Mesothelial cell of epicardium (in vitro differentiated cells): ENCODE measurements around the gene HSBP1L1. TPM values are rescaled to one million over a fixed set of nuclear protein-coding genes. Genes with fewer than 3 reads are reported as not detected.

Experiments
- DNase-seq, 2 experiments: peaks; one replicate each; pipeline ENCODE4 v3.0.0; 2021; ENCODE audit warnings: low spot score in 2 of 2; ENCODE audit not compliant: unreplicated experiment in 2 of 2
- H3K27ac Mint-ChIP-seq: 2 replicates; pipeline ENCODE4 v1.8.0; 2021; ENCODE audit warnings: mixed read lengths
- H3K27me3 Mint-ChIP-seq: 2 replicates; pipeline ENCODE4 v1.8.0; 2021; ENCODE audit warnings: low read depth, mixed read lengths
- H3K36me3 Mint-ChIP-seq: 2 replicates; pipeline ENCODE4 v1.8.0; 2021; ENCODE audit warnings: mixed read lengths
- H3K4me1 Mint-ChIP-seq: 2 replicates; pipeline ENCODE4 v1.8.0; 2021; ENCODE audit warnings: mixed read lengths
- H3K4me3 Mint-ChIP-seq: 2 replicates; pipeline ENCODE4 v1.8.0; 2021; ENCODE audit warnings: mild to moderate bottlenecking, moderate library complexity, mixed read lengths
- H3K9me3 Mint-ChIP-seq: 2 replicates; pipeline ENCODE4 v1.8.0; 2021; ENCODE audit warnings: mixed read lengths
- CTCF ChIP-seq: fragments of 200-600 bp; sonication (generic); IDR thresholded peaks from one replicate; pipeline ENCODE4 v1.5.0; 2021; ENCODE audit warnings: antibody characterized with exemption; ENCODE audit not compliant: unreplicated experiment
- total RNA-seq: library from RNA; stranded (reverse); gene quantifications from 3 replicates; pipeline ENCODE4 v1.2.1, GENCODE V29; 2021

Gene HSBP1L1
- total RNA-seq, 1 donor from 2014 or later = 35.4 TPM

- TF ChIP-seq CTCF = no peak
- Mint-ChIP-seq H3K4me3 (no peak overlapping the region), H3K27me3 (no peaks in the 10 kb centered on the region), H3K9me3 (peaks cover 43% of the 10 kb centered on the region), H3K36me3 (peaks cover 80% of the 10 kb centered on the region), H3K27ac (no peak overlapping the region), H3K4me1 (no peaks in the 10 kb centered on the region)
- DNase-seq = no peak
Measured at GRCh38 chr18:79937103-79937860, 27.2 kb upstream of the HSBP1L1 start.

- no peak for TF ChIP-seq CTCF
- no peaks in the 10 kb centered on the region for H3K27me3 Mint-ChIP-seq
- no peaks in the 10 kb centered on the region for H3K4me1 Mint-ChIP-seq
- H3K9me3 Mint-ChIP-seq = peaks cover 35% of the 10 kb centered on the region
- H3K27ac Mint-ChIP-seq = no peak overlapping the region
- H3K4me3 Mint-ChIP-seq = no peak overlapping the region
- DNase-seq = no peak
- H3K36me3 Mint-ChIP-seq = peaks cover 76% of the 10 kb centered on the region
Measured at GRCh38 chr18:79938196-79938595, 26.2 kb upstream of the HSBP1L1 start.

- DNase-seq = no peak
- H3K27me3 Mint-ChIP-seq = no peaks in the 10 kb centered on the region
- no peaks in the 10 kb centered on the region for H3K4me1 Mint-ChIP-seq
- no peak overlapping the region for H3K4me3 Mint-ChIP-seq
- no peak for TF ChIP-seq CTCF
- H3K27ac Mint-ChIP-seq = no peak overlapping the region
- peaks cover 26% of the 10 kb centered on the region for H3K9me3 Mint-ChIP-seq
- peaks cover 68% of the 10 kb centered on the region for H3K36me3 Mint-ChIP-seq
Measured at GRCh38 chr18:79939096-79939495, 25.3 kb upstream of the HSBP1L1 start.

GRCh38 chr18:79940126-79940813 is 24.2 kb upstream of the HSBP1L1 start:
- H3K27ac Mint-ChIP-seq = no peak overlapping the region
- H3K4me3 Mint-ChIP-seq = no peak overlapping the region
- peaks cover 21% of the 10 kb centered on the region for H3K9me3 Mint-ChIP-seq
- H3K36me3 Mint-ChIP-seq = peaks cover 58% of the 10 kb centered on the region
- DNase-seq = no peak
- no peaks in the 10 kb centered on the region for H3K27me3 Mint-ChIP-seq
- no peak for TF ChIP-seq CTCF
- no peaks in the 10 kb centered on the region for H3K4me1 Mint-ChIP-seq

- Mint-ChIP-seq H3K36me3 (peaks cover 51% of the 10 kb centered on the region), H3K27me3 (no peaks in the 10 kb centered on the region), H3K9me3 (peaks cover 15% of the 10 kb centered on the region), H3K4me3 (no peak overlapping the region), H3K27ac (no peak overlapping the region), H3K4me1 (no peaks in the 10 kb centered on the region)
- TF ChIP-seq CTCF = no peak
- DNase-seq = no peak
Measured at GRCh38 chr18:79940814-79941472, 23.5 kb upstream of the HSBP1L1 start.
